Measurements from ENCODE around the gene STAG3. TPM values are rescaled to one million over a fixed set of nuclear protein-coding genes. Genes with fewer than 3 reads are reported as not detected.
"Not testable (repeated sequence)": the region's sequence is repeated elsewhere in the genome, so short reads cannot be mapped to it uniquely, and the experiment has no call there.

The STAG3 gene
- 0.05 TPM in 1 of 2 replicates, not detected in the other for total RNA-seq (2014; rRNA removed; shearing (Covaris generic))
- polyA plus RNA-seq (2014; cell fraction: nucleus; rRNA removed), result 0.92 TPM in 1 of 2 replicates, not detected in the other

GRCh38 chr7:100177045-100178001 is at the start of gene STAG3, which contains the start of gene GPC2:
STAG3 (plus strand) TSS chr7:100177918; CDS start chr7:100180557, 2,639 bp downstream.
GPC2 (minus strand) TSS chr7:100177381; CDS start chr7:100177199, 182 bp downstream.
- peak; percentile 96 for DNase-seq (ENCODE audit: extremely low read depth, low read depth)

- DNase-seq (ENCODE audit: extremely low read depth, low read depth), result no peak
Observed at GRCh38 chr7:100128637-100128963, 49.1 kb upstream of the STAG3 start.

- DNase-seq (ENCODE audit: extremely low read depth, low read depth), result not testable (repeated sequence)
Observed at GRCh38 chr7:100130220-100130607, 47.5 kb upstream of the STAG3 start.

- DNase-seq (ENCODE audit: extremely low read depth, low read depth), result peak; percentile 60
Observed at GRCh38 chr7:100130608-100131453, 46.9 kb upstream of the STAG3 start.

- DNase-seq (ENCODE audit: extremely low read depth, low read depth), result no peak
Observed at GRCh38 chr7:100132126-100132525, 45.6 kb upstream of the STAG3 start.

- peak; percentile 72 for DNase-seq (ENCODE audit: extremely low read depth, low read depth)
Observed at GRCh38 chr7:100132697-100133151, 45.0 kb upstream of the STAG3 start.

- no peak for DNase-seq (ENCODE audit: extremely low read depth, low read depth)
Observed at GRCh38 chr7:100137851-100138760, 39.6 kb upstream of the STAG3 start.

- DNase-seq (ENCODE audit: extremely low read depth, low read depth), result no peak
Observed at GRCh38 chr7:100141555-100141949, 36.2 kb upstream of the STAG3 start.

GRCh38 chr7:100142461-100142860 is 35.3 kb upstream of the STAG3 start:
- no peak for DNase-seq (ENCODE audit: extremely low read depth, low read depth)

- DNase-seq (ENCODE audit: extremely low read depth, low read depth), result not testable (repeated sequence)
Observed at GRCh38 chr7:100146350-100146749, 31.4 kb upstream of the STAG3 start.

GRCh38 chr7:100147278-100147677 is 30.4 kb upstream of the STAG3 start:
- no peak for DNase-seq (ENCODE audit: extremely low read depth, low read depth)

- no peak for DNase-seq (ENCODE audit: extremely low read depth, low read depth)
Observed at GRCh38 chr7:100148225-100148558, 29.5 kb upstream of the STAG3 start.

GRCh38 chr7:100148559-100149328 is 29.0 kb upstream of the STAG3 start, which contains the start of gene LAMTOR4:
LAMTOR4 (plus strand) TSS chr7:100148918; CDS start chr7:100148973, 55 bp downstream.
- DNase-seq (ENCODE audit: extremely low read depth, low read depth), result peak; percentile 99

GRCh38 chr7:100152404-100152803 is 25.3 kb upstream of the STAG3 start:
- no peak for DNase-seq (ENCODE audit: extremely low read depth, low read depth)

- no peak for DNase-seq (ENCODE audit: extremely low read depth, low read depth)
Observed at GRCh38 chr7:100152937-100153666, 24.6 kb upstream of the STAG3 start.

GRCh38 chr7:100153708-100154535 is 23.8 kb upstream of the STAG3 start:
- no peak for DNase-seq (ENCODE audit: extremely low read depth, low read depth)

GRCh38 chr7:100154651-100155491 is 22.8 kb upstream of the STAG3 start:
- no peak for DNase-seq (ENCODE audit: extremely low read depth, low read depth)
